HG03064 (cell line): ENCODE measurements around the gene EMC7.
A peak's percentile ranks its signal among the peaks of the same experiment; 100 is the strongest.
"Not testable (repeated sequence)": the region's sequence is repeated elsewhere in the genome, so short reads cannot be mapped to it uniquely, and the experiment has no call there.

Experiments
- ATAC-seq: cut with Tn5 transposase; IDR thresholded peaks from one replicate; pipeline ENCODE4 v1.9.1; 2021; ENCODE audit warnings: low read depth; ENCODE audit not compliant: unreplicated experiment

The EMC7 gene

DNA sequence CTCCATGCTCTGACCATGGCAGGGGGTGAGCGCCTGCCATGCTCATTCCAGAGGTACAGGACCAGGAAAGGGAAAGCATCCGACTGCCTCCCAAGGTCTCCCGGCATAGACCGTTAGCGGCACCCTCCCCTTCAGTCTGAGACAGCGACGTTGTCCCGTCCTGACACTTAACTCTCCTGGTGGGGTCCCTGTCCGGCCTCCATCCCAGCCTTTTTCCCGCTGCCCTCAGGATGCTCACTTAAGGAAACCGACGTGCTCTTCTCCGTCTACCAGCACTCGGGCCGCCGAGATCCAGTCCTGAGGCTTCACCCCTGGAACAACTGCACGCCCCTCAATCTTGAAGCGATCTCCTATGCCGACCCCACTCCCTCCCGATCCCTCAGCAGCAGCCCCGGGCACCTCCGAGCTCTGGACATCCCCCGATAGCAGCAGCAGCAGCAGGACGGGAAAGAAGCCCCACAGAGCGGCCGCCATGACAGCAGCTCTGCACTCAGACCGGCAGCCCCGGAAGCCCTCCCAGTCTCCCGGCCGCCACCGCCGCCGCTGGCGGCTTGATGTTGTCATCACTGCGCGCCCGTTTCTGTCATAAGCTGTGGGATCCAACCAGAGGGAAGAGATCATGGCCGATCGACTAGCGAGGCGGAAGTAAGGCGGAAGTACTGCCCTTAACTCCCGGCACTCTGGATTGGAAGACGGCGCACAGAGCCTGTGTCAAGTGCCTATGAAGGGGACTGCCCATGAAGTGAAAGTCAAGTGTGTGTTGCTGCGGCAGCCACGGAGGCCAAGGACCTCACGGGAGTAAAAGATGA lies at the start of gene EMC7, which contains the start of gene PGBD4:
Gene EMC7 (minus strand): TSS at position 497 of the 809 bp plus-strand sequence. CDS start 23 bp downstream, at position 474.
Gene PGBD4 (plus strand): TSS at position 718 of the 809 bp plus-strand sequence. CDS start 449 bp downstream, outside the sequence.
- ATAC-seq, result peak; percentile 96

DNA sequence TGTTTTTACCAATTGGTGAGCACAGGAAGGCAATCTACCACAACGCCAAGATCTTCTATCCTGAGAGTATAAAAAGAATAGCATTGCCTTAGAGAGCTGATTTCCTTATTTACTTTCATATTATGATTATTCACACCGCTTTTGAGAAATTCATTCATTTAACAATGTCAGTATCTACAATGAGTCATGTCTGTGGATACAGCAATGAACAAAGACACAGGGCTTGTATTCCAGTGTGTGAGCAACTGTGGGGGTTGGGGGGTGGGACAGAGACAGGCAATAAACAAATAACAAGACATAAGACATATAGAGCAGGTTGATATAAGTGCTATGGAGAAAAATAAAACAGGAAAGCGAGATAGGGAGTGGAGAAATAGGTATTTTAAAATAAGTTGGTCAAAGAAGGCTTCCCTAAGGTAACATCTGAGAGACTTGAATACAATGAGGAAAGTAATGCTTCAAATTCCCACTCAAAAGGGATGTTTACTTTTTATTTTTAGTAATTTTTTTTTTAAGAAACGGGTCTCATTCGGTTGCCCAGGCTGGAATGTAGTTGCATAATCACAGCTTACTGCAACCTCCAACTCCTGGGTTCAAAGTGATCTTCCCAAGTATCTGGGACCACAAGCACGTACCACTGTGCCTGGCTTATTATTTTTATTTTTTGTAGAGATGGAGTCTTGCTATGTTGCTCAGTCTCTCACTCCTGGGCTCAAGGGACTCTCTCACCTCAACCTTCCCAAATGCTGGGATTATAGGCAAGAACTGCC lies 45.9 kb upstream of the EMC7 start:
- ATAC-seq, result no peak

DNA sequence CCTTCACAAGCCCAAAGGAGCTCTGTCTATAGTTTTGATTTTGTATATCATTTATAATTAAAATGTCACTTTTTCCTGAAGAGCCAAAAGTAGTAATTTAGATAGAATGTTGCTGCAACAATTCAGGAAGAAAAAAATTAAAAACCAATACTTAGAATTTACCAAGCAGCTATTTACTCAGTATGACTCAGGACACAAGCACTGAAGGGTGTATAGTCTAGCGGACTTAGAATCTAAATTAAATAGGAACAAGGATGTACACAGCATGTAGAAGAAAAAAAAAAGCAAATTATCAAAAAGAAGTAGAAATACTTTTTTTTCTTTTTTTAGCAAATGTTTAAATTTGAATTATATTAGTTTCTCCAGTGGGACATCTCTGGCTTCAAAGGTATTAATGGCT lies 31.8 kb upstream of the EMC7 start:
- ATAC-seq, result no peak

DNA sequence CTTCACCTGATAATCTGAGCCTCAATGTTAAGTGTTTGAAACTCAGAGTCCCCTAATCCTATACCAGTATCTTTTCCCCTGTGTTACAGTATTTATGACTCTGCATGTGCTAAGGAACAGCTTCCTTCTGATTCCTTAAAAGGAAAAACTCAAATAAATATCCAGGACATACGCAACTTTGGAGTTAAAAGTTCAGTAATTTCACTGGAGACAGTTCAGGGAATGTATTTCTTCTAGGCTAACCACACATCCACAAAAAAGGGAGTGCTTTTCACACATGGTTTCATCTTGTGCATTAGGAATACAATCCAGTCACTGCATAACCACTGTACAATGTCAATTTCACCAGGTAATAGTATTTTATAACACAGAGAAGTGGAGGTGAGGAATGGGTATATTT lies 31.2 kb upstream of the EMC7 start:
- ATAC-seq, result no peak

DNA sequence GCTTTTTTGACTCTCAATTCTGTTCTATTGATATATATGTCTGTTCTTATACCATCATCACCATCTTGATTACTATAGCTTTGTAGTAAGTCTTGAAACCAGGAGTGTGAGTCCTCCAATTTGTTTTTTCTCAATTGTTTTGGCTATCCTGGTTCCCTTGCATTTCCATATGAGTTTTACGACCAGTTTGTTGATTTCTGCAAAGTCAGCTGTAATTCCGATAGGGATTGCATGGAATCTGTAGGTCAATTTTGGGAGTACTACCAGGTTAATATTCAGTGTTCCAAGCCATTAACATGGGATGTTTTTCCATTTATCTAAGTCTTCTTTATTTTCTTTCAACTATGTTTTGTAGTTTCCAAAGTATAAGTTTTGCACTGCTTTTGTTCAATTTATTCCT lies 27.2 kb upstream of the EMC7 start:
- no peak for ATAC-seq

DNA sequence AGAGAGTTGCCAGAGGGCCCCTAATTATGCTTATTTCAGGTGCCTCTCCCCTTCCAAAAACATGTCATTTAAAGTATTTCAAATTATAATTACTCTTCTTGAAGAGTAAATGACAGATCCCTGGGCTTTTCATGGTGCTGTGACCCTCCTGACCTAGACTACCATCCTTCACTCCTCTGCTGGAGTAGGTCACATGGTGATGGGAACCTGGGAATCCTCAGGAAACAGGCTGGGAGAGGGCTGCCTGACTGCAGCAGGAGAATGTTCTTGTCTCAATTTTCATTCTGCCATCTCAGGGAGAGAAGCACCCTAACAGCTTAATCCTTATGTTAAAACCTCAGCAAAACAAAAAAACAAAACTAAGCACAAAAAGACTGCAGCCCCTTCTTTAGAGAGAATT lies 24.9 kb upstream of the EMC7 start:
- no peak for ATAC-seq

DNA sequence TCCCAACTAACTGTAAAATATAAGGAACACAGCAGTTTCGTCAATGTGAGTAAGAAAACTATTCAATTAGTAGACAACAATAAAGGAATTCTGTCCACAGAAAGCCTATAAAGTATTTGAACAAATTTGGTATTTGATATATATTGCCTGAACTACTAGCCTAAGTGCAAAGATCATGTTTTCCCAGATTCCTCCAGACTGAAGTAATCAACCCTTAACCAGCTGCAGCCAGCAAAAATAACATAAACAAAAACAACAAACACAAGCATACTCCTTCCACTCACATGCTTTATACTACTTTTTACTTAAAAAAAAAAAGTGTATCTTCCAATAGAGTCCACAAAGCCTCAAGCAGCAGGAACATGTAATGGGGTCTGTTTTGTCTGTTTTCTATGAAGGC lies 24.3 kb upstream of the EMC7 start:
- no peak for ATAC-seq

DNA sequence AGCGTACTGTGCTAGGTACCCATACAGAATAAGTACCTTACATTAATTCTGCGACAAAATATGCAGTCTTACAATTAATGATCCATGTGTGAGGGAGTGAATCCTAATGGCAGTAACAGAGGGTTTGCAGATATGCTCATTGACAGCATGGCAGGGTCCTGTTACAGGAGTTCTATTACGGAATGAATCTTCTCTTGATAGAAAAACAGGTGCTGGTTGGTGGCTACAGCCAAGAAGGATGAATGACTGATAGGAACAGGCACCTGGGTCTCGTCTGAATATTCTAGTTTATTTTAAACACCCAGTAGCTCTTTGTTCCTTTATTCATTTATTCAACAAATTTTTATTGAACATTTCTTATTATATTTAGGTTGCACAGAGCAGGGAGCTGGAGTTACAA lies 23.0 kb upstream of the EMC7 start:
- ATAC-seq, result no peak

DNA sequence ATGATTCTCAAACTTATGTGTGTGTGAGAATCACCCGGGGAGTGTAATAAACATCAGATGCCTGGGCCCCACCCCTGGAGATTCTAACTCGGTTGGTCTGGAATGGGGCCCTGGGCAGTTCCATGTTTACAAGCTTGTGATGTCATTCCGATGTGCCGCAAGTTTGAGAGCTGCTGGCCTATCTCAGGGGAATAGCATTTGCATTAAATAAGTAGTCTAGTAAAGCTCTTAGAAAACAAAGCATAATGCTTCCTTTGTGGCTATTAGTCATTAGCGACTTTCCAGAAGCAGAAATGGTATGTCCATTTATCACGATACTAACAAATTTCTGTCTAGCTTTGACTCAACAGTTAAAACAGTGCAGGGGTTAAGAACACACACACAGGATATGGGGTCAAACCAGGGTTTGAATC lies 21.1 kb upstream of the EMC7 start:
- ATAC-seq, result no peak

DNA sequence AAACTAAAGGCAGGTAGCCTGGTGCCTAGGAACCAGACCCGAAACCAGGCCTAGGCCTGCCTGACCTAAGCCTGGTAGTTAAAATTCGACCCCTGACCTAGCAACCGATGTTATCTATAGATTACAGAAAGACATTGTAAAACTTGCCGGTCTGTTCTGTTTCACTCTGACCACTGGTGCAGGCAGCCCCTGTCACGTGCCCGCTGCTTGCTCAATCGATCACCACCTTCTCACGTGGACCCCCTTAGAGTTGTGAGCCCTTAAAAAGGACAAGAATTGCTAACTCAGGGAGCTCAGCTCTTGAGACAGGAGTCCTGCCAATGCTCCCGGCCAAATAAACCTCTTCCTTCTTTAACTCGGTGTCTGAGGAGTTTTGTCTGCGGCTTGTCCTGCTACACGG lies 20.1 kb upstream of the EMC7 start:
- ATAC-seq, result not testable (repeated sequence)

DNA sequence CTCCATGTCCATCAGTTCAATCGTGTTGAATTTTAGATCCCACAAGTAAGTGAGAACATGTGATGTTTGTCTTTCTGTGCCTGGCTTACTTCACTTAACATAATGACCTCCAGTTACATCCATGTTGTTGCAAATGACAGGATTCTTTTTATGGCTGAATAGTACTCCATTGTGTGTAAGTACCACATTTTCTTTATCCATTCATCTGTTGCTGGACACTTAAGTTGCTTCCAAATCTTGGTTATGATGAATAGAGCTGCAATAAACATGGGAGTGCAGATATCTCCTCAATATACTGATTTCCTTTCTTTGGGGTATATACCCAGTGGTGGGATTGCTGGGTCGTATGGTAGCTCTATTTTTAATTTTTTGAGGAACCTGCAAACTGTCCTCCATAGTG lies 18.8 kb upstream of the EMC7 start:
- not testable (repeated sequence) for ATAC-seq

DNA sequence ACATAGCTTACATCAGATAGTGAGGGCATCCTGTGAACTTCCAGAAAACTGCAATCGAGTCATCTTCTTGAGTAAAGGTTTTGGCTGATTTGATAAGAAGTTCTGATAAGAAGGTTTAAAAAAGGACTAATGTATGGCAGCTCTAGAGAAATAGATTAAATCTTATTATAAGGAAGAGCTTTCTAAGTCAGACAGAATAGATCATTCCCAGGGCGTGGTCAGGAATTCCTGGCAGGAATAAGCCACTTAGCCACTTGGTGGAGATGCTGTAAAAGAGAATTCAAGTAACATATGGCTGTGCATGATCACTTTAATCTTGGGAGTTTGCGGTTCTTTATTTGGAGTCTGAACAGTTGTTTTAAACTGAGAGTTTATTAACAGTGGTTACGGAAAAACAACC lies 17.6 kb upstream of the EMC7 start:
- no peak for ATAC-seq

DNA sequence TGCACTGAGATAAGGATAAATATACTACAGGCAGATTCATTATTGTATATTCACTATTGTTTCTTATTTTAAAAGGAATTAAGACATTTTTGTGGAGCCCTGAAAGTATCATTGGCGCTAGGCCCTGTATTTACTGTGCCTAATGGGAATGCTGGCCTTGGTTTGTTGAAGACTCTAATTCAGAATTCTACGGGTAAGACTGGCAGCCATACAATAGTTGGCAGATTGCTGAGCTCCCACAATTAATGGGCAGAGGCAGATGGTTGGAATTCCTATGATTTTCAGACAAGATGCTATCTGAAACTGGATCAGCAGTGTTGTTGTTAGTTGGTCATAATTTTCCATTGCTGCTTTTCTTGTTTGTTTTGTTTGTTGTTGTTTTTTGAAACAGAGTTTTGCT lies 15.0 kb upstream of the EMC7 start:
- no peak for ATAC-seq

DNA sequence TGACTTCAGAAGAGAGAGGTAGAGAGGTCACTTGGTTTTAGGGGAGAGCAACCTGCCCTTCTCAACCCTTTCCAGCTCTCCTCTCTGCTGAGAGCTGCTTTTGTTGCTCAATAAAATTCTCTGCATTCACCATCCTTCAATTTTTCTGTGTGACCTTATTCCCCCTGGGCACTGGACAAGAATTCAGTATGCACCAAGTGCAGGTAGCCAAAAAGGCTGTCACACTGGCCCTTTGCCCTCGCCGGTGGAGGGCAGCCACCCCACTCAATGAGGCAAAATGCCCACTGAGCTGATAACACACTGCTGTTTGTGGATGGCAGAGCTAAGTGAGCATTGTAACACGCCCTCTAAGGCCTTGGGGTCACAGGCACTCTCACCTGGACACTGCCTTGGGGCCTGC lies 13.1 kb upstream of the EMC7 start:
- ATAC-seq, result no peak

DNA sequence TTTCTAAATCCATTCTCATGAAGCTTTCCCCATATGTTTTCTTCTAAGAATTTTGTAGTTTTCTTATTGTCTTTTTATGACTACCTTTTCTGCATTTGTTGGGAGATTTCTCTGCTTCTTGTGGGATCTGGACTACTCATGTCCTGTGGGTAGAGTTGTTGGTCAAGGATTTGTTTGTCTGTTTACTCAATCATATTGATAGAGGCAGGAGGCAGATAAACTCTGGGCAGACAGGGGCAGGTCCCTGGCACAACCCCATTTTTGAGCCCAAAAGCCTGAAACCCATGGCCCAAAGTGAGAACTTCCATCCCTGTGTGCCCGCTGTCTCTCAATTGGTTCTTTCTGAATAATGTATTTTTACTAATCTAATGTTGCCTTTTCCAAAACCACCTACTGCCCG lies 12.6 kb upstream of the EMC7 start:
- ATAC-seq, result no peak

DNA sequence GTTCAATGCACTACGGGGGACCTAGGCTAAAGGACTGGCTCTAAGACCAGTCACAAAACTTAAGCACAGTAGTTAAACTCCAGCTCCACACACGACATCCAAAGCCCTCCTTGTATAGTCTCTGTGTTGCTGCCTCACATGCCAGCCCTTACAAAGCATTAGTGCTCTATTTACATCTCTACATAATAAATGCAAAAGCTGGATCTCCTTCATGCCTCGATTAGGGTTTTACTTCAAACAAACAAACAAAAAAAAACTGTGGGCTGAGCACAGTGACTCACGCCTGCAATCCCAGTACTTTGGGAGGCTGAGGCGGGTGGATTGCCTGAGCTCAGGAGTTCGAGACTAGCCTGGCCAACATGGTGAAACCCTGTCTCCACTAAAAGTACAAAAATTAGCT lies 9.8 kb upstream of the EMC7 start:
- ATAC-seq, result no peak

DNA sequence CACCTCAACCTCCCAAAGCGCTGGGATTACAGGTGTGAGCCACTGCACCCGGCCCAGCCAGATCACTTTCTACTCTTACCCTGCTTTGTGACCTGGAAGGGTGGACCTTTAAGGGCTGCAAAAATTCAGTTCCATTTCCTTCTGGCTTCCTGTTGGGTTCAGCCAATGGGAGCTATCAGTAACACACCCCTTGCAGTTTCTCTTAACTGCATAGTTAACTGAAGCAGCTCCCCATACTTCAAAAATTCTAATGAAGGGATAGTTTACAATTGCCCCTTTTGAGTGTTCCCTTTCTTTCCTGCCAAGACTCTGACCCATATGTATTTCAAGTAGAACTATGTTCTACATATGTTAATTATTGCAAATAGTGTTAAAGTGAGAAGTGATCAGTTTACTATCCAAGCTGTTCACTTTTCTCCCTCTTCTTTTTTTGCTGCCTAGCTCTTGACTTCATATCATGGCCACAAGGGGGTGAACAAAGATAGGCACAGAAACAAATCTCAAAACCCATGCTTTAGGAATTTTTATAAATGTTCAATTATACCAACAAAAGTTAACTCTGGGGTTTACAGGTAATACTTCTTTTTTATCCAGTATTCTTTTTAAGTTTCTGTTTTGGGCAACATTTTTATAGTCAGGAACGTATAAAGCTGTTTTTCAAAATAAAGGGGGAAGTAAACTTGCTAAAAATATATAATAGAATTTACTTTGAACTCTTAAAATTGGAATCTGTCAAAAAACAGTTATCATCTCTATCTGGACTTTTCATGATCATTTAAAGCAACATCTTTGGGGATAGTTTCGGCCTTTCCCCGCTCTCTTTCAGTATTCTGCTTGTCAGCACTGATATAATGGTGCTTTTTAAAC lies 8.4 kb upstream of the EMC7 start:
- no peak for ATAC-seq

DNA sequence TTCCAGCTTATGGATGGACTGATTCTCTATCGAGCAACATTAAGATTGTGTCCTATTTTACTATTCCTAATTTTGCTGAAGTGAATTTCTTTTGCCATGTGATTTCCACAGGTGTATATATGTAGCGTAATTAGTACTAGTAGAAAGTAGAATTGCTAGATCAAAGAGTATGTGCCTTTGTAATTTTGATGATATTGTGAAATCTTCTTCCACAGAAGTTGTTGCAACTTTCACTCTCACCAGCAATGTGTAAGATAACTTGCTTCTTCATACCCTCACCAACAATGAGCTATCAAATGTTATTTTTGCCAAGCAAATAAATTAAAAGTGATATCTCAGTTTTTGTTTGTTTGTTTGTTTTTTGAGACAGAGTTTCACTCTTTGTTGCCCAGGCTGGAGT lies 5.7 kb upstream of the EMC7 start:
- no peak for ATAC-seq

DNA sequence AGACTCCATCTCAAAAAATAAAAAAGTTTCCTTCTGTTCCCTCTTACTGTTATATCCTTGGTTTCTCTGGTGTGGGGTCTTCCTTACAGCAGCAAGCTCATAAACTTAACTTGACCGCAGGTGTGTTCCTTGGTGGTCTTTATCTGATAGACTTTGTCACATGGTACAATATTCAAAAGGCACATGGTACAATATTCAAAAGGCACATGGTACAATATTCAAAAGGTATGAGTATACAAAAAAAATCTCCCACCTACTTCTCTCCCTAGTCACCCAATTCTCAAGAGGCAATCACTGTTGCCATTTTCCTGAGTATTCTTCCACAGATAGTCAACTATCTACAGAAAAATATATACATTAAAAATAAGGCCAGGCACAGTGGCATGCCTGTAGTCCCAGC lies 4.8 kb upstream of the EMC7 start:
- no peak for ATAC-seq

DNA sequence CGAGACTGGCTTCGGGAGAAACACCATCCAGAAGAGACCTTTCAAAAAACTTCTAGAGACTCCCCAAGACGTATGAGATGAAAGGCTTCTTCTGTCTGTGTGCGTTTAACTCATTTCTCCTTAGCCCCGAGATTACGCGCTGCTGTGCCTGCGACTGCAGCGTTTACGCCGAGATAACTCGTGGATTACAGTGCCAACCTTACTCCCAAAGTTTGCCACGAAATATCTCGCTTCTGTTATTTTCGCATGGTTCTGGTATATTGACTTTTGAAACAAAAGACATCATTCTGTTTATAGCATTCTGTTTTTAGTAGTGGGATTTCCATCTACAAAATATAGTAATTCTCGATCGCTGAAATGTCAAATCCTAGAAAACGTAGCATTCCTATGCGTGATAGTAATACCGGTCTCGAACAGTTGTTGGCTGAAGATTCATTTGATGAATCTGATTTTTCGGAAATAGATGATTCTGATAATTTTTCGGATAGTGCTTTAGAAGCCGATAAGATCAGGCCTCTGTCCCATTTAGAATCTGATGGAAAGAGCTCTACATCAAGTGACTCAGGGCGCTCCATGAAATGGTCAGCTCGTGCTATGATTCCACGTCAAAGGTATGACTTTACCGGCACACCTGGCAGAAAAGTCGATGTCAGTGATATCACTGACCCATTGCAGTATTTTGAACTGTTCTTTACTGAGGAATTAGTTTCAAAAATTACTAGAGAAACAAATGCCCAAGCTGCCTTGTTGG lies 688 bp upstream of the EMC7 start:
- ATAC-seq, result peak; percentile 7
